SK-N-SH treated with all-trans-retinoic acid at 6 μM for 48 hours (cell line): ENCODE measurements around the gene PMEPA1.

Experiments used
- ATAC-seq: fragments of 200-7000 bp; cut with Tn5 transposase; 3 replicates; pipeline ENCODE4 v1.9.1; 2020; ENCODE audit warnings: mild to moderate bottlenecking, moderate library complexity
- ARNTL ChIP-seq: fragments of 450-650 bp; formaldehyde crosslinking; IDR thresholded peaks from 2 replicates; pipeline ENCODE4 v1.5.0; 2020; ENCODE audit warnings: low read depth, mild to moderate bottlenecking, moderate library complexity, borderline replicate concordance
- BACH2 ChIP-seq: fragments of 250-450 bp; sonication (Bioruptor Pico); IDR thresholded peaks from 2 replicates; pipeline ENCODE4 v1.9.0; 2021; ENCODE audit warnings: mild to moderate bottlenecking, borderline replicate concordance
- CSRNP3 ChIP-seq: fragments of 250-450 bp; sonication (Bioruptor Pico); IDR thresholded peaks from 2 replicates; pipeline ENCODE4 v1.5.1; 2021; ENCODE audit warnings: mild to moderate bottlenecking, moderate library complexity
- ESRRG ChIP-seq: fragments of 250-450 bp; sonication (Bioruptor Pico); IDR thresholded peaks from 2 replicates; pipeline ENCODE4 v1.6.1; 2021; ENCODE audit warnings: mild to moderate bottlenecking
- GLIS3 ChIP-seq: fragments of 250-450 bp; sonication (Bioruptor Pico); IDR thresholded peaks from 2 replicates; pipeline ENCODE4 v1.5.0; 2020; ENCODE audit warnings: mild to moderate bottlenecking, moderate library complexity
- ISL1 ChIP-seq: fragments of 250-450 bp; sonication (Bioruptor Pico); IDR thresholded peaks from 2 replicates; pipeline ENCODE4 v2.1.2; 2022; ENCODE audit warnings: mild to moderate bottlenecking, moderate library complexity
- OSR1 ChIP-seq: fragments of 250-450 bp; sonication (Bioruptor Pico); IDR thresholded peaks from 2 replicates; pipeline ENCODE4 v1.8.0; 2022; ENCODE audit warnings: moderate library complexity, mild to moderate bottlenecking, inconsistent platforms
- PATZ1 ChIP-seq: fragments of 250-450 bp; sonication (Bioruptor Pico); IDR thresholded peaks from 2 replicates; pipeline ENCODE4 v1.8.0; 2020; ENCODE audit warnings: mild to moderate bottlenecking, moderate library complexity, borderline replicate concordance
- POU6F1 ChIP-seq: fragments of 250-450 bp; sonication (Bioruptor Pico); IDR thresholded peaks from 2 replicates; pipeline ENCODE4 v1.8.0; 2021; ENCODE audit warnings: low read depth, mild to moderate bottlenecking, moderate library complexity, borderline replicate concordance
- PPARA ChIP-seq: fragments of 250-450 bp; sonication (Bioruptor Pico); IDR thresholded peaks from 2 replicates; pipeline ENCODE4 v1.5.0; 2020; ENCODE audit warnings: mild to moderate bottlenecking, borderline replicate concordance
- RARB ChIP-seq: fragments of 250-450 bp; sonication (Bioruptor Pico); IDR thresholded peaks from 2 replicates; pipeline ENCODE4 v1.8.0; 2021; ENCODE audit warnings: mild to moderate bottlenecking, moderate library complexity
- SNAI2 ChIP-seq: fragments of 250-450 bp; sonication (Bioruptor Pico); IDR thresholded peaks from 2 replicates; pipeline ENCODE4 v1.5.0; 2020; ENCODE audit warnings: mild to moderate bottlenecking, moderate library complexity
- TCF4 ChIP-seq: fragments of 250-450 bp; sonication (Bioruptor Pico); IDR thresholded peaks from 2 replicates; pipeline ENCODE4 v1.8.0; 2021; ENCODE audit warnings: mild to moderate bottlenecking, moderate library complexity, borderline replicate concordance
- TSHZ2 ChIP-seq: fragments of 250-450 bp; sonication (Bioruptor Pico); IDR thresholded peaks from 2 replicates; pipeline ENCODE4 v1.5.0; 2020; ENCODE audit warnings: mild to moderate bottlenecking, moderate library complexity
- ZC3H10 ChIP-seq: fragments of 250-450 bp; sonication (Bioruptor Pico); IDR thresholded peaks from 2 replicates; pipeline ENCODE4 v1.5.1; 2021; ENCODE audit warnings: mild to moderate bottlenecking, moderate library complexity
- ZFP3 ChIP-seq: fragments of 250-450 bp; sonication (Bioruptor Pico); IDR thresholded peaks from 2 replicates; pipeline ENCODE4 v1.5.0; 2020; ENCODE audit warnings: mild to moderate bottlenecking, moderate library complexity
- ZFP30 ChIP-seq: fragments of 450-650 bp; formaldehyde crosslinking; IDR thresholded peaks from 2 replicates; pipeline ENCODE4 v1.5.0; 2022; ENCODE audit warnings: mild to moderate bottlenecking, moderate library complexity
- ZNF565 ChIP-seq: fragments of 450-650 bp; formaldehyde crosslinking; conservative IDR thresholded peaks from 2 replicates; pipeline ENCODE4 v1.5.0; 2020; ENCODE audit warnings: low read depth, mild to moderate bottlenecking, moderate library complexity
- ZNF70 ChIP-seq: fragments of 450-650 bp; formaldehyde crosslinking; IDR thresholded peaks from 2 replicates; pipeline ENCODE4 v1.5.0; 2020; ENCODE audit warnings: mild to moderate bottlenecking, moderate library complexity
- ZNF8 ChIP-seq: fragments of 450-650 bp; formaldehyde crosslinking; IDR thresholded peaks from 2 replicates; pipeline ENCODE4 v1.5.0; 2020; ENCODE audit warnings: mild to moderate bottlenecking, moderate library complexity

PMEPA1 gene

GRCh38 chr20:57665589-57665971 is 44.2 kb downstream of the PMEPA1 start:
- TF ChIP-seq OSR1 = no peak
- no peak for TF ChIP-seq POU6F1 (CRISPR knock-in tag)
- TF ChIP-seq ARNTL (CRISPR knock-in tag) = no peak
- no peak for TF ChIP-seq SNAI2
- TF ChIP-seq TSHZ2 (CRISPR knock-in tag) = no peak
- TF ChIP-seq PATZ1 = no peak
- TF ChIP-seq ZFP3 (CRISPR knock-in tag) = no peak
- TF ChIP-seq GLIS3 (CRISPR knock-in tag) = no peak
- no peak for TF ChIP-seq ZFP30 (CRISPR knock-in tag)
- no peak for TF ChIP-seq ESRRG (CRISPR knock-in tag)
- TF ChIP-seq CSRNP3 (CRISPR knock-in tag) = no peak
- TF ChIP-seq PPARA = no peak
- no peak for TF ChIP-seq ZNF70 (CRISPR knock-in tag)
- TF ChIP-seq ZNF565 (CRISPR knock-in tag) = no peak
- TF ChIP-seq BACH2 (CRISPR knock-in tag) = no peak

GRCh38 chr20:57664924-57665588 is 44.8 kb downstream of the PMEPA1 start:
- no peak for ATAC-seq
- TF ChIP-seq POU6F1 (CRISPR knock-in tag) = no peak
- TF ChIP-seq TCF4 (CRISPR knock-in tag) = no peak
- TF ChIP-seq PATZ1 = no peak
- no peak for TF ChIP-seq ZNF70 (CRISPR knock-in tag)
- no peak for TF ChIP-seq GLIS3 (CRISPR knock-in tag)
- no peak for TF ChIP-seq ISL1 (CRISPR knock-in tag)
- no peak for TF ChIP-seq PPARA
- no peak for TF ChIP-seq ZFP3 (CRISPR knock-in tag)
- no peak for TF ChIP-seq RARB (CRISPR knock-in tag)
- no peak for TF ChIP-seq ZNF8
- no peak for TF ChIP-seq ZC3H10
- no peak for TF ChIP-seq ZNF565 (CRISPR knock-in tag)

More at GRCh38 chr20:57665589-57665971, 44.2 kb downstream of the PMEPA1 start:
- ATAC-seq = no peak
